ENCODE data around the gene TRIB2.

TRIB2 gene

GRCh38 chr2:12683457-12684100 is 33.2 kb upstream of the TRIB2 start:
- Histone ChIP-seq H3K4me3 (ENCODE audit: low read length) (no peak overlapping the region), H3K27ac (ENCODE audit: low read length) (no peak overlapping the region), H3K36me3 (ENCODE audit: insufficient read depth, low read depth, low read length) (no peaks in the 10 kb centered on the region), H3K9ac (ENCODE audit: low read depth, low read length) (no peak overlapping the region), H3K4me1 (ENCODE audit: insufficient read depth, low read length) (peaks cover 15% of the 10 kb centered on the region; the same call in 1 of the 2 replicates), H3K27me3 (ENCODE audit: insufficient read depth, low read length) (no peaks in the 10 kb centered on the region), H3K9me3 (ENCODE audit: insufficient read depth, low read depth, low read length) (no peaks in the 10 kb centered on the region)

DNA sequence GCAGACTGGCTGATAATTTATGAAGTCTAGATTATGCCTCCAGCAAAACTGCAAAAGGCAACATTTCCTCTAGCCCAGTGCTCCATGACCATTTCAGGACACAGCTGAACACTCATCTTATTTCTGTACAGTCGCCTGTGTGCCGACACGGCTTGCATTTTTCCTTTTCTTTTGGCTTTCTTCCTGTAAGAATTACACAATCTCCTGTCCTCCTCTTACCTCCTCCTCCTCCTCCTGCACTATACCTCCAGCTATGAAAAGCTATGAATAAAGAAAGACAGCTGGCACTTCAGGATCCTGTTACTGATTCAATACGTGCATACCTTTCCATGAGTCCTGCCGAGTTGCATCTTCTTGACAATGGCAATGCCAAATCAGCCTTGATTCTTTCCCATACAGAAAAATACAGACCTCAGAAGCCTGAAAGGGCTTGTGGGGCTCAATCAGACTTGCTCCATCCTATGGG is 32.2 kb upstream of the TRIB2 start:
- H3K27me3 ChIP-seq (ENCODE audit: insufficient read depth, low read length): no peaks in the 10 kb centered on the region
- no peak overlapping the region for H3K9ac ChIP-seq (ENCODE audit: low read depth, low read length)
- peaks cover 15% of the 10 kb centered on the region; the same call in 1 of the 2 replicates for H3K4me1 ChIP-seq (ENCODE audit: insufficient read depth, low read length)
- no peak overlapping the region for H3K4me3 ChIP-seq (ENCODE audit: low read length)
- no peaks in the 10 kb centered on the region for H3K9me3 ChIP-seq (ENCODE audit: insufficient read depth, low read depth, low read length)
- H3K36me3 ChIP-seq (ENCODE audit: insufficient read depth, low read depth, low read length): no peaks in the 10 kb centered on the region
- H3K27ac ChIP-seq (ENCODE audit: low read length): no peak overlapping the region

GRCh38 chr2:12685145-12685544 is 31.6 kb upstream of the TRIB2 start:
- no peak overlapping the region for H3K4me3 ChIP-seq (ENCODE audit: low read length)
- H3K36me3 ChIP-seq (ENCODE audit: insufficient read depth, low read depth, low read length): no peaks in the 10 kb centered on the region
- peaks cover 4% of the 10 kb centered on the region; the same call in 1 of the 2 replicates for H3K9me3 ChIP-seq (ENCODE audit: insufficient read depth, low read depth, low read length)
- no peak overlapping the region for H3K27ac ChIP-seq (ENCODE audit: low read length)
- no peak overlapping the region for H3K9ac ChIP-seq (ENCODE audit: low read depth, low read length)
- no peaks in the 10 kb centered on the region for H3K27me3 ChIP-seq (ENCODE audit: insufficient read depth, low read length)
- peaks cover 15% of the 10 kb centered on the region; the same call in 1 of the 2 replicates for H3K4me1 ChIP-seq (ENCODE audit: insufficient read depth, low read length)

DNA sequence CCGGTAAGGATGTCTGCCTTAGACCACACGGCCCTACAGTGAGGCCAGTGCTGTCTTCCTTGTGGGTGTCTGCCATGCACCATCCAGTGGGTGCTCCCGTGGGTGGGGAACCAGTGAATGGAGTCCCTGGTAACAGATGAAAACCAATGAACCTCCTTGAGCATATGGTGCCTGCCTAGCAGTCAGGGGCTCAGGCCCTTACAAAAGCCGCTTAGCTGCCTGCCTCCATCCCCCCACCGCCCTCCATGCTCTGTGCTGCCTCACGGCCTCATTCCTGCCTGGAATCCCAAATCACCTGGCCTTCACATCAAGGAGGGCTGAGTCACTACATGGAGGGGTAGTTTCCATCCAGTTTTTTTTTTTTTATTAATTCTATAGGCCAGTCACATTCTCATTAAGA is 30.8 kb upstream of the TRIB2 start:
- Histone ChIP-seq H3K27me3 (ENCODE audit: insufficient read depth, low read length) (no peaks in the 10 kb centered on the region), H3K4me3 (ENCODE audit: low read length) (no peak overlapping the region), H3K36me3 (ENCODE audit: insufficient read depth, low read depth, low read length) (no peaks in the 10 kb centered on the region), H3K27ac (ENCODE audit: low read length) (no peak overlapping the region), H3K9me3 (ENCODE audit: insufficient read depth, low read depth, low read length) (peaks cover 9% of the 10 kb centered on the region; the same call in 1 of the 2 replicates), H3K4me1 (ENCODE audit: insufficient read depth, low read length) (peaks cover 15% of the 10 kb centered on the region; the same call in 1 of the 2 replicates), H3K9ac (ENCODE audit: low read depth, low read length) (no peak overlapping the region)

GRCh38 chr2:12686708-12687283 is 29.9 kb upstream of the TRIB2 start:
- no peak overlapping the region for H3K4me3 ChIP-seq (ENCODE audit: low read length)
- H3K36me3 ChIP-seq (ENCODE audit: insufficient read depth, low read depth, low read length): no peaks in the 10 kb centered on the region
- no peaks in the 10 kb centered on the region for H3K27me3 ChIP-seq (ENCODE audit: insufficient read depth, low read length)
- H3K4me1 ChIP-seq (ENCODE audit: insufficient read depth, low read length): peaks cover 15% of the 10 kb centered on the region; the same call in 1 of the 2 replicates
- H3K27ac ChIP-seq (ENCODE audit: low read length): no peak overlapping the region
- H3K9ac ChIP-seq (ENCODE audit: low read depth, low read length): no peak overlapping the region
- H3K9me3 ChIP-seq (ENCODE audit: insufficient read depth, low read depth, low read length): peaks cover 12% of the 10 kb centered on the region; the same call in 1 of the 2 replicates

DNA sequence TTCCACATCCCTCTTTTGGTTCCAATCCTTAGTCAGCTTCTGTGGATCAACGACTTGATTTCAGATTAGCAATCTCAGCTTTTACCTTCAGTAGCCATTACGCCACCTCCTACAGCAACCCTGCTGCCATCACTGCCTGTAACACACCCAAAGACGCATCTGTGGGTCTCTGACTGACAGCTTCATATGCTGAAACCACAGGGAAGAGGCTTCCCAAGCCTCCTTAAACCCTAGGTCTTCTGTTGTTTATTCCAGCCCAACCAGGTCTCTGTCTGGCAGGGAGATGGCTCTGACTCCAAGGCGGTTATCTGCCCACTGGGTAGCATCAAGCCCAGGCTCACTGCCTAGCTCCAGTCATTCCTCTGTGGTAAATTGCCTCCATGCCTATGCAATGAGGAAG is 28.6 kb upstream of the TRIB2 start:
- no peak overlapping the region for H3K27ac ChIP-seq (ENCODE audit: low read length)
- peaks cover 18% of the 10 kb centered on the region for H3K9me3 ChIP-seq (ENCODE audit: insufficient read depth, low read depth, low read length)
- H3K36me3 ChIP-seq (ENCODE audit: insufficient read depth, low read depth, low read length): no peaks in the 10 kb centered on the region
- peaks cover 12% of the 10 kb centered on the region; the same call in 1 of the 2 replicates for H3K4me1 ChIP-seq (ENCODE audit: insufficient read depth, low read length)
- no peaks in the 10 kb centered on the region for H3K27me3 ChIP-seq (ENCODE audit: insufficient read depth, low read length)
- no peak overlapping the region for H3K4me3 ChIP-seq (ENCODE audit: low read length)
- no peak overlapping the region for H3K9ac ChIP-seq (ENCODE audit: low read depth, low read length)

- Histone ChIP-seq H3K4me3 (ENCODE audit: low read length) (no peak overlapping the region), H3K4me1 (ENCODE audit: insufficient read depth, low read length) (peaks cover 12% of the 10 kb centered on the region; the same call in 1 of the 2 replicates), H3K9me3 (ENCODE audit: insufficient read depth, low read depth, low read length) (peaks cover 18% of the 10 kb centered on the region), H3K27ac (ENCODE audit: low read length) (no peak overlapping the region), H3K36me3 (ENCODE audit: insufficient read depth, low read depth, low read length) (no peaks in the 10 kb centered on the region), H3K9ac (ENCODE audit: low read depth, low read length) (no peak overlapping the region), H3K27me3 (ENCODE audit: insufficient read depth, low read length) (no peaks in the 10 kb centered on the region)
Measured at GRCh38 chr2:12688893-12689292, 27.8 kb upstream of the TRIB2 start.

DNA sequence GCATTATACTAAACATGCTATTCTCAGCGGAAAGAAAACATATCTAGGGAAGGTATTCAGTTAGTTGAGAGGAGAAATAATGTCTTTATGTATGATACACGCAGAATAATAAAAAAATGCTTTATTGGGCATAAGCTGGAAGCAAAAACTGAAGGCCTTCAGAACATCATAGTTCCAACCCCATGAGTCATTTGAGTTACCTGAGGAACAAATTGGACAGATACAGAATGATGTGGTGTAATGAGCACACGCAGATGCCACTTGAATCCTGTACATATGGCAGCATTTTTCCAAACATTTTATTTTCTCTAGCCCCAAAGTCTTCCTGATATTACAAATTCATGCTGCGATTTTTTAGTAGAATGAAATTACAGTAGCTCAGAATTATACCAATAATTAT is 23.2 kb upstream of the TRIB2 start:
- Histone ChIP-seq H3K9me3 (ENCODE audit: insufficient read depth, low read depth, low read length) (peaks cover 18% of the 10 kb centered on the region), H3K27me3 (ENCODE audit: insufficient read depth, low read length) (no peaks in the 10 kb centered on the region), H3K4me1 (ENCODE audit: insufficient read depth, low read length) (no peaks in the 10 kb centered on the region), H3K27ac (ENCODE audit: low read length) (no peak overlapping the region), H3K4me3 (ENCODE audit: low read length) (no peak overlapping the region), H3K36me3 (ENCODE audit: insufficient read depth, low read depth, low read length) (no peaks in the 10 kb centered on the region), H3K9ac (ENCODE audit: low read depth, low read length) (no peak overlapping the region)

- Histone ChIP-seq H3K4me1 (ENCODE audit: insufficient read depth, low read length) (no peaks in the 10 kb centered on the region), H3K9ac (ENCODE audit: low read depth, low read length) (no peak overlapping the region), H3K9me3 (ENCODE audit: insufficient read depth, low read depth, low read length) (peaks cover 15% of the 10 kb centered on the region), H3K4me3 (ENCODE audit: low read length) (no peak overlapping the region), H3K27me3 (ENCODE audit: insufficient read depth, low read length) (no peaks in the 10 kb centered on the region), H3K27ac (ENCODE audit: low read length) (no peak overlapping the region), H3K36me3 (ENCODE audit: insufficient read depth, low read depth, low read length) (no peaks in the 10 kb centered on the region)
Measured at GRCh38 chr2:12694990-12695774, 21.6 kb upstream of the TRIB2 start.

GRCh38 chr2:12697617-12698016 is 19.1 kb upstream of the TRIB2 start:
- H3K9ac ChIP-seq (ENCODE audit: low read depth, low read length): no peak overlapping the region
- no peaks in the 10 kb centered on the region for H3K4me1 ChIP-seq (ENCODE audit: insufficient read depth, low read length)
- no peaks in the 10 kb centered on the region for H3K9me3 ChIP-seq (ENCODE audit: insufficient read depth, low read depth, low read length)
- no peak overlapping the region for H3K27ac ChIP-seq (ENCODE audit: low read length)
- H3K4me3 ChIP-seq (ENCODE audit: low read length): no peak overlapping the region
- H3K36me3 ChIP-seq (ENCODE audit: insufficient read depth, low read depth, low read length): no peaks in the 10 kb centered on the region
- no peaks in the 10 kb centered on the region for H3K27me3 ChIP-seq (ENCODE audit: insufficient read depth, low read length)

DNA sequence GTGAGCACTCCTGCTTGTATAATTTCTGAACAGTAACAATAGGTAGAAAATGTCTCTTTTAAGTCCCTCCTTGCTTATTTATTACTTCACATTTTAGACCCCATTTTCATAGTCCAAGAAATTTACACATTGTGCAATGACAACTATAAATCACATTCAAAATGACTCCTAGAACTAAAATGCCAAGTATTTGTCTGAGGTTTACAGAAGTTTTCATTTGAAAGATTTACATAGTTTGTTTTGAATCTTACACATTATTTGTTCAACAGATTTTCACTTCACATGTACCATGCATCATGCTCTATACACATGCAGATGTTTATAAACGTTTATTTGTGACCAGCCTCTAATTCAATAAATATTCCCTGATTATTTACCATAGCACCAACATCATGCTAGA is 15.7 kb upstream of the TRIB2 start:
- H3K9ac ChIP-seq (ENCODE audit: low read depth, low read length): no peak overlapping the region
- no peaks in the 10 kb centered on the region for H3K27me3 ChIP-seq (ENCODE audit: insufficient read depth, low read length)
- no peak overlapping the region for H3K4me3 ChIP-seq (ENCODE audit: low read length)
- no peaks in the 10 kb centered on the region; the same call in 1 of the 2 replicates for H3K4me1 ChIP-seq (ENCODE audit: insufficient read depth, low read length)
- H3K9me3 ChIP-seq (ENCODE audit: insufficient read depth, low read depth, low read length): no peaks in the 10 kb centered on the region
- H3K36me3 ChIP-seq (ENCODE audit: insufficient read depth, low read depth, low read length): no peaks in the 10 kb centered on the region
- no peak overlapping the region for H3K27ac ChIP-seq (ENCODE audit: low read length)
